ENCODE data around the gene MMP25. TPM values are rescaled to one million over a fixed set of nuclear protein-coding genes. Genes with fewer than 3 reads are reported as not detected.
A peak's percentile ranks its signal among the peaks of the same experiment; 100 is the strongest.

MMP25 gene
- total RNA-seq, 2 experiments from 2014 or later, result 0.42 to 0.80 TPM

DNA sequence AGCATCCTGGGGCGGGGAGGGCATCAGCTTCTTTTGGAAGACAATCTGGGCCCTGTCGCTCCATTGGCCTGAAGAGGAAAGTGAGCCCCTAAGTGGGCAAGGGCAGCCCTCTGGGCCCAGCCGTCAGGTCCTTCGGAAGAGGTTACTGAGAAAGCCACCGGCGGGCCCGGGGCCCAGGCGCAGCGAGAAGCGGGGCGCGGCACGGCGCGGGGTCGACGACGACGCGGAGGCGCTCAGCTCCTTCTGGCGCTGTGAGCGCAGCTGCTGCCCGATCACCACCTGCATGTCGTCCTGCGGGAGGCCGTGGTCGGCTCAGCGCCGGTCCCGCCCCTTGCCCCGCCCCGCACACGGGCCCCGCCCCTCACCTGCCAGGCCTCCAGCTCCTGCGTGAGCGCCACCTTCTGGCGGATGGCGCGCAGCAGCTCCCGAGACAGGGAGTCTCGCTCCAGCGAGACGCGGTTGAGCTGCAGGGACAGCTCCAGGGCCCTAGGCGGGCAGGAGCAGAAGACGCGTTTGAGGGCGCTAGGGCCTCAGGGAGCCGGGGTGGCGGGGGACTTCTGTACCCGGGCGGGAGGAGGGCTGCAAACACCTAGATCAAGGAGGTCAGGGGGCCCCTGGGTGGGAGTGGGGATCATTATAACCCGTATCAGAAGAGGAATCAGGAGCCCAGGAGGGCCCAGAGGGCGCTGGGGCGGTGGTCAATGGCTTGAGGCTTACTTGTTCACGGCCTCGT, 18.2 kb upstream of the MMP25 start:
- POLR2A ChIA-PET, result interaction anchor here (0.9 to 4.5 kb wide), 14 partner anchors 8 to 131 kb away, joined by 3 to 24 read pairs (median 6); partner anchors contain the start of genes IL32, PKMYT1, TNFRSF12A and ZNF213
- intact Hi-C loops (cut with DNase I, micrococcal nuclease), result loop anchor here (1.0 to 10.0 kb wide), 3 partner anchors 25 to 427 kb away; no protein-coding TSS in a partner anchor
- TF ChIP-seq, protein P1, sequence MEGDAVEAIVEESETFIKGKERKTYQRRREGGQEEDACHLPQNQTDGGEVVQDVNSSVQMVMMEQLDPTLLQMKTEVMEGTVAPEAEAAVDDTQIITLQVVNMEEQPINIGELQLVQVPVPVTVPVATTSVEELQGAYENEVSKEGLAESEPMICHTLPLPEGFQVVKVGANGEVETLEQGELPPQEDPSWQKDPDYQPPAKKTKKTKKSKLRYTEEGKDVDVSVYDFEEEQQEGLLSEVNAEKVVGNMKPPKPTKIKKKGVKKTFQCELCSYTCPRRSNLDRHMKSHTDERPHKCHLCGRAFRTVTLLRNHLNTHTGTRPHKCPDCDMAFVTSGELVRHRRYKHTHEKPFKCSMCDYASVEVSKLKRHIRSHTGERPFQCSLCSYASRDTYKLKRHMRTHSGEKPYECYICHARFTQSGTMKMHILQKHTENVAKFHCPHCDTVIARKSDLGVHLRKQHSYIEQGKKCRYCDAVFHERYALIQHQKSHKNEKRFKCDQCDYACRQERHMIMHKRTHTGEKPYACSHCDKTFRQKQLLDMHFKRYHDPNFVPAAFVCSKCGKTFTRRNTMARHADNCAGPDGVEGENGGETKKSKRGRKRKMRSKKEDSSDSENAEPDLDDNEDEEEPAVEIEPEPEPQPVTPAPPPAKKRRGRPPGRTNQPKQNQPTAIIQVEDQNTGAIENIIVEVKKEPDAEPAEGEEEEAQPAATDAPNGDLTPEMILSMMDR (IDR thresholded peaks at IDR 0.05), result peak; percentile 84
- Mint-ChIP-seq H3K9me3 (no peaks in the 10 kb centered on the region), H3K4me1 (ENCODE audit: low read depth) (peaks cover 35% of the 10 kb centered on the region), H3K36me3 (ENCODE audit: low read depth) (peaks cover 22% of the 10 kb centered on the region), H3K4me3 (peak overlapping the region; percentile 78), H3K27me3 (peaks cover 31% of the 10 kb centered on the region), H3K27ac (no peak overlapping the region)
- Histone ChIP-seq H3K27ac (ENCODE audit: low read depth in 1 of 2, low read length in 2 of 2) (no peak overlapping the region), H3K4me3 (ENCODE audit: low read length) (no peak overlapping the region), H3K9me3 (ENCODE audit: control insufficient read depth in 1 of 2, insufficient read depth in 1 of 2, low read length in 2 of 2) (peaks cover 0 to 9% of the 10 kb centered on the region in 2 experiments), H3K4me1 (ENCODE audit: insufficient read depth, low read length) (peaks cover 56% of the 10 kb centered on the region), H3K36me3 (ENCODE audit: insufficient read depth, low read length) (peaks cover 20% of the 10 kb centered on the region), H3K27me3 (ENCODE audit: control insufficient read depth in 1 of 2, insufficient read depth in 2 of 2, low read length in 2 of 2) (peaks cover 25 to 34% of the 10 kb centered on the region in 2 experiments)
- ATAC-seq (ENCODE audit: poor library complexity) (peak; percentile 42), DNase-seq (peak; percentile 77 to 95 (median 86))
- CTCF ChIA-PET, result interaction anchor here (0.6 to 9.0 kb wide), 19 partner anchors 8 to 145 kb away, joined by 3 to 181 read pairs (median 4); partner anchors contain the start of genes CLDN6, FLYWCH2, IL32 and PKMYT1

DNA sequence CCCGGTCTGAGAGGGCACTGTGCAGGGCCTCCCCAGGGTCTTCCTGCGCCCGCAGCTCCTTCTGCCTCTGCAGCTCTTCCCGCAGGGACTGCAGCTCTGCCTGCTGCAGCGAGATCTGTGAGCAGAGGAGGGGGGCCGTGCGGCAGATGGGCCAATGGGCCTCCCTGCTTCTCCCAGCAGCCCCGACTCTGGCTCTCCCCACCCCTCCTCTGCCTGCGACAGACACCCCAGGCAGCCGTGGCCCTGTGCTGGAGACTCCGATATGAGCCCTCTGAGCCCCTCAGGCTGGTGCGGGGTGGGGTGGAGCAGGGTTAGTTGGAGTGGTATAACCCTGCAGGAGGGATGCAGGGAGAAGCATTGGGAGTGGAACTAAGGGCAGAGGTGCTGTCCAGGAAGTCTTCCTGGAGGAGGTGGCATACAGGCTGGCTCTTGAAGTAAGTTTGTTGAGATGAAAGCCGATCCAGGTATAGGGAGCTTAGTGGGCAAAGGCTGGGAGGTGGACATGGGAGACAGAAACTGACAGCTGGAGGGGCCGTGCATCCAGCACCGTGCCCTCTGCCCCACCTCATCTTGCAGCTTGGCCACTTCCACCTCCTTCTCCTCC, 17.5 kb upstream of the MMP25 start:
- Histone ChIP-seq H3K4me3 (ENCODE audit: low read length) (no peak overlapping the region), H3K27me3 (ENCODE audit: control insufficient read depth in 1 of 2, insufficient read depth in 2 of 2, low read length in 2 of 2) (peaks cover 31 to 40% of the 10 kb centered on the region in 2 experiments), H3K4me1 (ENCODE audit: insufficient read depth, low read length) (peaks cover 49% of the 10 kb centered on the region), H3K9me3 (ENCODE audit: control insufficient read depth in 1 of 2, insufficient read depth in 1 of 2, low read length in 2 of 2) (peaks cover 0 to 9% of the 10 kb centered on the region in 2 experiments), H3K27ac (ENCODE audit: low read depth in 1 of 2, low read length in 2 of 2) (no peak overlapping the region), H3K36me3 (ENCODE audit: insufficient read depth, low read length) (peaks cover 20% of the 10 kb centered on the region)
- intact Hi-C loops (cut with DNase I, micrococcal nuclease), result loop anchor here (1.0 to 10.0 kb wide), 3 partner anchors 26 to 426 kb away; no protein-coding TSS in a partner anchor
- ATAC-seq (ENCODE audit: poor library complexity) (no peak), DNase-seq (peak in 1 of 14 experiments; percentile 36)
- Mint-ChIP-seq H3K4me3 (no peak overlapping the region), H3K27ac (no peak overlapping the region), H3K4me1 (ENCODE audit: low read depth) (peaks cover 31% of the 10 kb centered on the region), H3K36me3 (ENCODE audit: low read depth) (peaks cover 22% of the 10 kb centered on the region), H3K9me3 (no peaks in the 10 kb centered on the region), H3K27me3 (peaks cover 37% of the 10 kb centered on the region)
- POLR2A ChIA-PET, result interaction anchor here (1.0 to 4.5 kb wide), 14 partner anchors 8 to 130 kb away, joined by 3 to 24 read pairs (median 7); partner anchors contain the start of genes IL32, TNFRSF12A and ZNF213
- TF ChIP-seq, protein P1 (IDR thresholded peaks at IDR 0.05), result no peak
- CTCF ChIA-PET, result interaction anchor here (0.6 to 9.0 kb wide), 16 partner anchors 9 to 140 kb away, joined by 3 to 181 read pairs (median 4); partner anchors contain the start of genes CLDN6, IL32, PKMYT1 and TNFRSF12A

DNA sequence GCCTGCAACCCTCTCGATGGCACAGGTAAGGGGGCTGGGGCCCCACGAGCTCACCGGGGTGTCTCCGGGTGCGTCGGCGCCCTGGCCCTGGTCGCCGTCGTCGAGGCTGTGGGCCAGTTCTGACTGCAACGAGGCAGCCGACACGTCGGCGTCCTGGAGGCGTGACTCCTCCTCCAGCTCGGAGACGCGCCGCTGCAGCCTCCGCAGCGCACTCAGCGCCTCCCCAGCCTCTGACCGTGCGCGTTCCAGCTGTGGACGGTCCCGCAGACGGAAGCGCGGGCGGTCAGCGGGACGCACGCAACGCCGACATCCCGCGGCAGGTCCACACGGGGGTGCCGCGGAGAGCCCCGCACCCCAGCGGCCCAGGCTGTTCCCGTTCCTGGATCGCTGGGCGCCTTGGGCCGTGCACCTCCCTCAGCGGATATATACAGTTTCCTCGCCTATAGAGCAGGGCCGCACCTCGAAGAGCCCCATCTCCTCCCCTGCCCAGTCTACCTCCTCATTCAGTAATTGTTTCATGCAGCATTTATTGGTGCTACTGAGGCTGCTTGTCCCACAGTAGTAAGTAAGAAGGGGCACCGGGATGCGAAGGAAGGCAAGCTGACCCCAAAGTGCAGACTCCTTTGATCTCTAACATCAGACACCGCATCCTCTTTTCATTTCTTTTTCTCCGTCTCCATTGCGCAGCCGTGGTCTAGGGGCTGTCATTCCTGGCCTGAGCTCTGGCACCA, 16.7 kb upstream of the MMP25 start:
- Mint-ChIP-seq H3K4me3 (peak overlapping the region; percentile 52), H3K36me3 (ENCODE audit: low read depth) (peaks cover 18% of the 10 kb centered on the region), H3K27ac (no peak overlapping the region), H3K27me3 (peaks cover 46% of the 10 kb centered on the region), H3K4me1 (ENCODE audit: low read depth) (peaks cover 27% of the 10 kb centered on the region), H3K9me3 (no peaks in the 10 kb centered on the region)
- ChIA-PET CTCF (interaction anchor here (1.7 to 9.0 kb wide), 5 partner anchors 24 to 102 kb away, joined by 4 to 181 read pairs (median 13); no protein-coding TSS in a partner anchor), POLR2A (interaction anchor here (0.7 to 4.5 kb wide), 8 partner anchors 9 to 129 kb away, joined by 3 to 24 read pairs (median 5); partner anchors contain the start of genes PKMYT1 and TNFRSF12A)
- DNase-seq (peak in 6 of 14 experiments; percentile 30 to 73 (median 50)), ATAC-seq (ENCODE audit: poor library complexity) (peak; percentile 32)
- H3K27me3 ChIP-seq (ENCODE audit: control insufficient read depth in 1 of 2, insufficient read depth in 2 of 2, low read length in 2 of 2), result peaks cover 40 to 44% of the 10 kb centered on the region in 2 experiments
- TF ChIP-seq, protein P1 (IDR thresholded peaks at IDR 0.05), result no peak
- peaks cover 0 to 9% of the 10 kb centered on the region in 2 experiments for H3K9me3 ChIP-seq (ENCODE audit: control insufficient read depth in 1 of 2, insufficient read depth in 1 of 2, low read length in 2 of 2)
- H3K27ac ChIP-seq (ENCODE audit: low read depth in 1 of 2, low read length in 2 of 2), result no peak overlapping the region
- peaks cover 20% of the 10 kb centered on the region for H3K36me3 ChIP-seq (ENCODE audit: insufficient read depth, low read length)
- peaks cover 41% of the 10 kb centered on the region for H3K4me1 ChIP-seq (ENCODE audit: insufficient read depth, low read length)
- peak overlapping the region; percentile 12 for H3K4me3 ChIP-seq (ENCODE audit: low read length)
- intact Hi-C loops (cut with DNase I, micrococcal nuclease), result loop anchor here (2.0 to 10.0 kb wide), 2 partner anchors 27 to 425 kb away; no protein-coding TSS in a partner anchor
